ENCODE data around the gene FLNC. TPM values are rescaled to one million over a fixed set of nuclear protein-coding genes. Genes with fewer than 3 reads are reported as not detected.

Gene FLNC
- total RNA-seq, 4 donors from 2014 or later: 4.2 to 23.1 (median 6.5) TPM

DNA sequence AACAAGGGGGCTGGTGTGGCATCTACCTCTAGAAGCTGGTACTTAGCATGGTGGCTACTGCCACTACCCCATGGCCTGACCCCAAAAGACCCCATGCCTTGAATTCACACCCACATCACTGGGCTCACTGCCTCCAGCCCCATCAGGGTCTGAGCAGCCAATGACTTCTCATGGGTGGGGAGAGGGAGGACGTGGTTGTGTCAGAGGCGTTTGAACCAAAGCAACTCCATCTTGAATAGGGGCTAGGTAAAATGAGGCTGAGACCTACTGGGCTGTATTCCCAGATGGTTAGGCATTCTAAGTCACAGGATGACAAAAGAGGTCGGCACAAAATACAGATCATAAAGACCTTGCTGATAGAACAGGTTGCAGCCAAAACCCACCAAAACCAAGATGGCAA lies 65.1 kb downstream of the FLNC start:
- H3K4me1 ChIP-seq: peaks cover 3 to 9% (median 5%) of the 10 kb centered on the region in 4 donors
- H3K36me3 ChIP-seq: no peaks in the 10 kb centered on the region
- H3K4me3 ChIP-seq: no peak overlapping the region
- no peak for TF ChIP-seq POLR2A (IDR thresholded peaks at IDR 0.05)
- TF ChIP-seq, protein P1, sequence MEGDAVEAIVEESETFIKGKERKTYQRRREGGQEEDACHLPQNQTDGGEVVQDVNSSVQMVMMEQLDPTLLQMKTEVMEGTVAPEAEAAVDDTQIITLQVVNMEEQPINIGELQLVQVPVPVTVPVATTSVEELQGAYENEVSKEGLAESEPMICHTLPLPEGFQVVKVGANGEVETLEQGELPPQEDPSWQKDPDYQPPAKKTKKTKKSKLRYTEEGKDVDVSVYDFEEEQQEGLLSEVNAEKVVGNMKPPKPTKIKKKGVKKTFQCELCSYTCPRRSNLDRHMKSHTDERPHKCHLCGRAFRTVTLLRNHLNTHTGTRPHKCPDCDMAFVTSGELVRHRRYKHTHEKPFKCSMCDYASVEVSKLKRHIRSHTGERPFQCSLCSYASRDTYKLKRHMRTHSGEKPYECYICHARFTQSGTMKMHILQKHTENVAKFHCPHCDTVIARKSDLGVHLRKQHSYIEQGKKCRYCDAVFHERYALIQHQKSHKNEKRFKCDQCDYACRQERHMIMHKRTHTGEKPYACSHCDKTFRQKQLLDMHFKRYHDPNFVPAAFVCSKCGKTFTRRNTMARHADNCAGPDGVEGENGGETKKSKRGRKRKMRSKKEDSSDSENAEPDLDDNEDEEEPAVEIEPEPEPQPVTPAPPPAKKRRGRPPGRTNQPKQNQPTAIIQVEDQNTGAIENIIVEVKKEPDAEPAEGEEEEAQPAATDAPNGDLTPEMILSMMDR (IDR thresholded peaks at IDR 0.05): no peak
- no peak for DNase-seq
- no peak overlapping the region for H3K27ac ChIP-seq
- no peaks in the 10 kb centered on the region for H3K9me3 ChIP-seq
- peaks cover 0 to 13% of the 10 kb centered on the region in 2 donors for H3K27me3 ChIP-seq

DNA sequence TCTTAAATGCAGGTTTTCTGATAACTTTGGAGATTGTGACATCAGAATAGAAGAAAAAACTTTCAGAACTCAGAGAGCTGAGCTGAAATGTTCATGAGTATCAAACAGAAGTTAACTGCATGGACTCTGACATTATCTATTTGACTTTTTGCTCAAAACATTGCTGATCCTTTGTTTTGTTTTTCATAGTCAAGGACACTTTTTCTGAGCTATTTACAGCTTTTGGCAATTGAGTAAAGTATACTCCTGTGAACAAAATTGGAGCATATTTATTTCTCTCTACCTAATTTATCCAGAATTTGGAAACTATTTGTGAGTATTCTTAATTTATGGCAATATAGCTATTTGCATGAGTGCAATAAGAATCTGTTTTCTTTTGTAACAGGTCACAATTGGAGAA lies 69.2 kb downstream of the FLNC start:
- DNase-seq: no peak
- no peaks in the 10 kb centered on the region for H3K27me3 ChIP-seq
- TF ChIP-seq, protein P1 (IDR thresholded peaks at IDR 0.05): no peak
- no peak for TF ChIP-seq POLR2A (IDR thresholded peaks at IDR 0.05)
- no peaks in the 10 kb centered on the region for H3K4me1 ChIP-seq
- H3K4me3 ChIP-seq: no peak overlapping the region
- H3K36me3 ChIP-seq: no peaks in the 10 kb centered on the region
- H3K9me3 ChIP-seq: no peaks in the 10 kb centered on the region
- no peak overlapping the region for H3K27ac ChIP-seq

DNA sequence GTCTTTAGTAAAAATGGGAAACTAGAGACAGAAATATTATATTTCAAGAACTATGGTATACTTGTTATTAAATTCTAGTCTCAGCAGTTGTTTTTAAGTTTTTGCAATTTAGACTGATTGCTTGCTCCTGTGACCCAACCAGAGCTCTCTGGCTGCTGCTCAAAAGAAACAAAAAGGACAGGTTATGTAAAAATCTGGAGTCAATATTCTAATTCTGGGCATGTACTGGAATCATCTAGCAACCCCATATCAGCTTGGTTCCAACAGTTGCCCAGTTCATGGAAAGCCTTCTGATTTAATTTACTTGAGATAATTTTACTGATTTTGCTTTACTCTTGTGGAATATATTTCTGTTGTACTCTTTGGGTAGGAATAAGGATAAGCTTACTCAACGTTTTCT lies 70.0 kb downstream of the FLNC start:
- no peak overlapping the region for H3K4me3 ChIP-seq
- H3K27me3 ChIP-seq: no peaks in the 10 kb centered on the region
- H3K27ac ChIP-seq: no peak overlapping the region
- DNase-seq: no peak
- H3K4me1 ChIP-seq: no peaks in the 10 kb centered on the region
- H3K9me3 ChIP-seq: no peaks in the 10 kb centered on the region
- TF ChIP-seq POLR2A (IDR thresholded peaks at IDR 0.05): no peak
- TF ChIP-seq, protein P1 (IDR thresholded peaks at IDR 0.05): no peak
- no peaks in the 10 kb centered on the region for H3K36me3 ChIP-seq

DNA sequence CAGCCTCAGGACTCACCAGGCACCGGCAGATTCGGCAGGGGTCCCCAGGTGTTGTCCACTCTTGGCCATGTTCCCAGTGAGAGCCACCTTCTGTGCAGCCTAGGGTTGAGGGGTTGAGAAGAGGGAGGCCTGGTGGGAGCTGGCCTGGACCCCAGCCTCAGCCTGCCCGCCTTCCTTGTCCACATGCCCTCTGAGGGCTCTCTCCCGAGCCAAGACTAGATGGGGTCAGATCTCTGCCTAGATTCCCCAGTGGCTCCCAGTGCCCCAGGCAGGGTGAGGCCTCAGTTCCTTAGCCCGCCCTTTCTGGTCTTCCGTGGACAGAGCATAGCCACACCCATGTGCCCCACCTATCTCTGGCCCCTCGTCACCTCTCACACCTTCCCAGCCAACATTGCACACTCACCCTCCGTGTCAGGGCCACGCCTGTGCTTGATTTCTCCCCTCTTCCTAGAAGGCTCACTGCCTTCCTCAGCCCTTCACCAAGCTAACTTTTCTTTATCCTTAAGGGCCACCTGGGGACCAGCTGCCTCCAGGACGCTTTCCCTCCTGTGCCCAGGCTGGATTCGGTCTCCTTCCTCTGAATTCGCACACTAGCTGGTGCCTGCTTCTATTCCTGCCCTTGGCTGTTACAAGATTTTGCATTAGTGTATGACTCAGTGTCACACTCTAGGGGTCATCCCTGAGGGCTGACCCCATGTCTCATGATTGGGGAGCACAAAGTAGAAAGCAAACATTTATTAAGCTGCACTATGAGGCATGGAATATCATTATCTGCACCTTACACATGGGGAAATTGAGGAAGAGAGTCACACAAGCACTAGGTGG lies 72.8 kb downstream of the FLNC start:
- Histone ChIP-seq H3K9me3 (no peaks in the 10 kb centered on the region), H3K4me3 (no peak overlapping the region), H3K4me1 (no peaks in the 10 kb centered on the region), H3K27me3 (no peaks in the 10 kb centered on the region), H3K36me3 (no peaks in the 10 kb centered on the region), H3K27ac (peak overlapping the region in 1 of 4 donors; percentile 38)
- DNase-seq: peak in 2 of 3 donors; percentile 51 to 74
- TF ChIP-seq, protein P1 (IDR thresholded peaks at IDR 0.05): no peak
- peak in 1 of 2 donors; percentile 19 for TF ChIP-seq POLR2A (IDR thresholded peaks at IDR 0.05)

DNA sequence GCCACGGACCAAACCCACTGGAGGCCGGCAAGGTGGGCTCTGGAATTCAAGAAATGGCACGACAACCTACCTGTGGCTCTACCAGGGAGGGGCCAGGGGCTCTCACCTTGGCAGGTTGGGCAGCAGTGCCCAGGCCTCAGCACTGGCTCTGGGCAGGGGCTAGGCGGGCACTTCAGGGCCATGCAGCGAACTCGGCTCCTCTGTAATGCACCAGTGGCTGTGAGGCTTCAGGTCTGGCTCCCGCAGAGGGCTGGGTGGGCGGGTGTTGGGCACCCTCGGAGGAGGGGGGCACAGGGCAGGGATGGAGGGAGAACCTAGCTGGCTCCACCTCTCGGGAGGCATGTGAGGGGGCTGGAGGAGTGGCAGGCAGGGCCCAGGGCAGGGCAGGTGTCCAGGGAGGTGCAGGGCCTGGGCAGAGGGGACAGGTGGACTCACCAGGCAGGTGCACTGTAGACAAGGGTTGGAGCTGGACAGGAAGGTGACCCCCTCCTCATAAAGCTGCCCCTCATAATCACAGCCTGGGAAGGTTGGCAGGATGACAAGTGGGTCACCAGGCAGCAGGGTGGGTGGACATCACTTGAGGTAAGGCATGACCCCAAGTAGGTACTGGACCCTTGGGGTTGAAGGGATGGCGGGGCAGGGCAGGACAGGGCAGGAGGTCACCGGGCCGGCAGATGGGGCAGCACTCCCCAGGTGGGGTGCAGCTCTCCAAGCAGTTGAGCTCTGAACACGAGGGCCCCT lies 73.6 kb downstream of the FLNC start:
- TF ChIP-seq, protein P1 (IDR thresholded peaks at IDR 0.05): no peak
- TF ChIP-seq POLR2A (IDR thresholded peaks at IDR 0.05): no peak
- no peaks in the 10 kb centered on the region for H3K27me3 ChIP-seq
- H3K4me1 ChIP-seq: no peaks in the 10 kb centered on the region
- peak overlapping the region in 1 of 4 donors; percentile 38 for H3K27ac ChIP-seq
- H3K9me3 ChIP-seq: no peaks in the 10 kb centered on the region
- peak in 2 of 3 donors; percentile 40 to 42 for DNase-seq
- H3K4me3 ChIP-seq: no peak overlapping the region
- no peaks in the 10 kb centered on the region for H3K36me3 ChIP-seq
